Raji (cell line): Measurements from ENCODE around the gene MED9.

Experiments used
- POLR2A ChIP-seq: IDR thresholded peaks from 2 replicates; pipeline ENCODE4 v1.6.1; 2011; ENCODE audit warnings: low read depth, low read length, control low read depth; ENCODE audit not compliant: insufficient read depth

Gene MED9

DNA sequence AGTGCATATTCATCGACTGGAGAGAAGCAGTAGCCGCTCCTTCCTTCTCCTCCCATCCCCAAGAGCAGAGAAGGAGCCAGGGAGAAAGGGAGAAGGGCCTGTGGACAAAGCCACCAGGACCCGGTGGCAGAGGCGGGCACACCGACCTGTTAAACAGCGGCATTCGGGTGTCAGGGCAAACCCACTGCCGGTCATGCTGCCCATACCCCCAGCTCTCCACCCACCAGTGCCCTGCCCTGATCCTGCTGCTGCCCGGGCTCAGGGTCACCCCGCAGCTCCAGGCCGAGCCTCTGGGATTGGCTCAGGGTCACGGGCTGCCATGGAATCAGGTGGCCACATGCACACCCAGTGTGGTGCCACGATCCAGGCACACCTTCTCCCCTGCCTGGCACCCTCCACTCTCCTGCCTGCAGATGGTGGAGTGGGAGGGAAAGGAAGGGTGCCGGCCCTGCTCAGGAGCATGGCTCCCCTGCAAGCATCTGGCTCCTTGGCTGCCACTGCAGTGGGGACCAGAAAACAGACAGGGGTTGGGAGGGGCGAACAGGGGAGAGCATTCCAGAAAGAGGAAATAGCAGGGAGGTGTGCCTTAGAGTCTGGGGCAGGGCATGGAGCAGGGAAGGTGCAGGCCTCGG lies 37.7 kb downstream of the MED9 start:
- TF ChIP-seq POLR2A: no peak

DNA sequence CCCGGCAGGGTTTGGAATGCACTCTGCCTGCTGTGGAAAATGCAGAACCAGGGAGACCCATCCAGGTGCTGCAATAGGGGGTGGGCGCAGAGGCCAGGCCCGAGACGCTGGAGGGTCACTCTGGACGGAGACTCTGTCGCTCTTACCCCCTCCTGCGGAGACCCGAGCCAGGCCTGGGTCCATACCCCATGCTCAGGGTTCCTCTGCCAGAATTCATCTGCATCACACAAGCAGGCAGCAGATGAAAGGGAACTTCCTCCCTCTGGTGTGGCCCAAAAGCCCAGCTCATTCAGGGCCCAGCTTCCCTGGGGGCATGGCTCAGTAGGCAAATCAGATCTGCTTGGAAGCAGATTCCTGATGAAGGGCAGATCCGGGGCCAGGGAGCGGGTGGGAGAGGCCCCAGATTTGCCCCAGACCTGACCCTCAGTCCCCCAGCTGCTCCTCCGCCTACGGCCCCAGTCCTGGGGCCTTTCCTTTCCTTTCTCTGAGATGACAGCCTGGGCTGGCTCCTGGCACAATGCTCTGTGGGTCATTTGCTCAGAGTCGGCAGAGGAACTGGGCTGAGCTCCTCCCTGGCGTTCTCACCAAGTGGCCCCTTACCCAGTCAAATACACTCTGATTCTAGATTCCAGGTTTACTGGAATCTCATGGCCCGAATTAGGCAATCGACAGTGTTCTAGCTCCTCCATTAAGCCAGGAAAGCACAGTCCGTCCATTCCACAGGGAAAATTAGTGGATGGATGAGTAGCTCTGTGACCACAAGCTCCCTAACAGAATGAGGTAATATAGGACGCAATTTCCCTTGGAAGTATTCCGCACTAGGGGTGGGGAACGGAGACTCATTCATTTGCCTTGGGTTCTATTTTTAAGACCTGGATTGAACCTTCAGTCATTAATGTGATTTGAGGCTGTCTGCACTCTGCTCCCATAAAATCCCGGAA lies 38.5 kb downstream of the MED9 start:
- TF ChIP-seq POLR2A: no peak

DNA sequence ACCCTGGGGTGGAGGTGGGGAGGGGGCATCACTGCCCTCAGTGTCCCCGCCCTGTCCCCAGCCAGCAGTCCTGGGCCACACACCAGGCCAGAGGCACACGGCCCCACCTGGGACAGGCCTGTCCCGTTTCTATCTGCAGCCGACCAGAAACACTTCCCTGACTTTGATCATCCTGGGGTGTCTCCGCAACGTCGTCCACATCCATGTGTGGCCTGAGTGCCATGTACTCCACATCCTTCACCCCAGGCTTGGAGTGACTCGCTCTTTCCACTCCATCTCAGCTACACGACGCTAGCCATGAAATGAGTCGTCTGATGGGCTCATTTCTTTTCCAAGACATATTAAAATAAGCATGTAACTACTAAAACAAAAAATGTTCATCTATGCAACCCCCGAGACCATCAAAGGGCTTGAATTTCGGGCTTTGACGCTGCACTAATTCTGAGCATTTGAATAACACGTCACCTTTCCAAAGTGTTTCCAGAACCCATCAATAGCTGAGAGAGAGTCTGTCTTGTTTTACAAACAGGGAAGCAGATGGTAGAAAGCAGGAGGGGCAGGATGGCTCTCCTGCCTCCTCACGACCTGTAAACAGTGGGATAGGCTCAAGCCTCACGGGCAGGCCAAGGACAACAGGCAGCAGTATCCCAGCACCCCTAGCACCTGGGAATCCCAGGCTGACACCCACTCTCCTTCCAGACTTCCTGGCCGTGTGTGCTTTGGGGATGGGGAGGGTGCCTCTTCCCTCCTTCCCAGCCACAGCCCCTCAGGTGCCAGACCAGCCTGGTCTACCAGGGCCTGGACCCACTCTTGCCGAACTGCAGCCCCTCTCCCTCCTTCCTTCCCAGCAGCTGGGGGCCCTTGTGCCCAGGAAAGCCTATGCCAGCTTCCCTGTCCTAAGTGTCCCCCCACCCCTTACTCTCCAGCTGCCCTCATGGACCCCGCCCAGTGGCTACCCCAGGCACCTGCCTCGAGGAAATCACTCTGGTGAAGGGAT lies 39.4 kb downstream of the MED9 start:
- TF ChIP-seq POLR2A: no peak

DNA sequence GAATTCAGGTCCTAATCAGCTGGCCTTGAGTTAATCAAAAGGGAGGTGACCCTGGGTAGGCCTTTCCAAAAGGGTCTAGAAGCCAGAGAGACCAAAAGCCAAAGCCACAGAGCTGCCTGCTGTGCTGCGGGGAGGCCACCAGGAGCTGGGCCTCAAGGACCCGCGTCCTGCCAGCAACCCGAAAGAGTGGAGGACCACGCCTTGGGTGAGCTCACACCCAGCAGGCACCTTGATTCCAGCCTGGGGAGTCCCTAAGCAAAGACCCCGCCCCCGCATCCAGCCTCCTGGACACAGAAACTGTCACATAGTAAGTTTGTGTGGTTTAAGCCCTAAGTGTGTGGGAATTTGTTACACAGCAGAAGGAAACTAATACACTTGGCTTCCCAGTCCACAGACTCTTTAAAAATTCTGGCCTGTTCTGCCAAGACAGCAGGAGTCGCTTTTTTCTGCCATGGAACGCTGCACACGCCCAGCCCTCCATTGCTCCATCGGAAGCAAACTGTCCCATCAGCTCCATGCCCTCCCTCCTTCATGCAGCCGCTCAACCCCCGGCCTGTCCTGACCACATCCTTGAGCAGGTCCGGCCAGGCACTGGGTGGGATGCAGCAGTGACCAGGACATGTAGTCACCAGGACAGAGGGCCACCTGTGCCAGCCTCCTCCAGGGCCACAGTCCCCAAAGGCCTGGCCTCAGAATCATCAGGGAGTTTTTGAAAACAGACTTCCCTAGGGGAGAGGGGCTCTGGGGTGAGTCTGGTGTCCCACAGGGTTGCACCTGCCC lies 40.3 kb downstream of the MED9 start:
- no peak for TF ChIP-seq POLR2A

DNA sequence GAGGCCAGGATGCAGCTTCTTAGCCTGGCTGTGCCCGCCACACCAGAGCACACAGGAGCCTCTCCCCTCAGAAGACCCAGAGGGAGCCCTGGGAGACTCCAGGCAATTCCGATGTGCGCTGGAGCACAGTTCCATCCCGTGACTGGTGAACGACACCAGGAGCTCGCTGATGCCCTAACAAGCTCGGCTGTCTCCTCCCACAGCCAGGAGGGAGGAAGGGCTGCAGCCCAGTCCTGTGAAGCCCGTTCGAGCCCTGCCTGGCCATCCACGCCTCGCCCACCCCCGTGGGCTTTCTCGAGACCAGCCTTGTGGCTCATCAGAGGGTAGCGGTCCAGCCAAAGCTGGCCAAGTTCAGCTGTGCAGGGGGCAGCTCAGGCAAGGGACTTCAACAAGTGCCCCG lies 41.2 kb downstream of the MED9 start:
- TF ChIP-seq POLR2A: no peak

DNA sequence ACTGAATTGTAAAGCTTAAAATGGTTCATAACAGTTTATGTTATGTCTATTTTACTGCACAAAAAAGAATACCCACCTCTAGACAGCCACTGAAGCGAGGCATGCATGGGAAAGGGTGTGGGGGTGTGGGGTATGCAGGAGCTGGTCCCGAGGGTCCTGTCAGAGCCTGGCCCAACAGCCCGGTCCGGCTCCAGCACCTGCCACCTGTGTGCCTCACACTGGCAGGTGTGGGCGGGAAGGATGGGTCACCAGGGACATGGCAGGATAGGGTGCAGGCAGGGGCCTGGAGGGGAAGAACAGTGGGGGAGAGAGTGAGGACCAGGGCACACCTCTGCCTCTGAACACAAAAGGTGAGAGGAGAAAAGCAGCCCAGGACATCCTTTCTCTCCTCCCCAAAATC lies 42.2 kb downstream of the MED9 start:
- TF ChIP-seq POLR2A: no peak

DNA sequence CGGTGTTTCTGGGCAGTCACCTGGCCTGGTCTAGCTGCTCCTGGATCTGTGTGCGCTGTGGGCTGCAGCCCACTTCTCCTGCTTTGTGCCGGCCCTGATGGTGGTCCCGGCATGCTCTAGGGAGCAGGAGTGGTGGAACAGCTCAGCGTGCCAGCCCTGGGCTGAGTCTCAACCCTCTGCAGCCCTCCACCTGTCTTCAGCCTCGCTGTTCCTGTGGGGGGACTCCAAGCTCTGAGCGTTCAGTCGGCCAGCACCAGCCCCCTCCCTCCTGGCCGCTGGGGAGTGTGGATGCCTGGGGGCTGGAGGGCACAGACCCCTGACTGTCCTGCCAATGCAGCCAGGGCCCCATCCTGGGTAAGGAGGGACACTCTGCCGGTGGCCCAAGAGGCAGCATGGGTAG lies 43.1 kb downstream of the MED9 start:
- TF ChIP-seq POLR2A: no peak

DNA sequence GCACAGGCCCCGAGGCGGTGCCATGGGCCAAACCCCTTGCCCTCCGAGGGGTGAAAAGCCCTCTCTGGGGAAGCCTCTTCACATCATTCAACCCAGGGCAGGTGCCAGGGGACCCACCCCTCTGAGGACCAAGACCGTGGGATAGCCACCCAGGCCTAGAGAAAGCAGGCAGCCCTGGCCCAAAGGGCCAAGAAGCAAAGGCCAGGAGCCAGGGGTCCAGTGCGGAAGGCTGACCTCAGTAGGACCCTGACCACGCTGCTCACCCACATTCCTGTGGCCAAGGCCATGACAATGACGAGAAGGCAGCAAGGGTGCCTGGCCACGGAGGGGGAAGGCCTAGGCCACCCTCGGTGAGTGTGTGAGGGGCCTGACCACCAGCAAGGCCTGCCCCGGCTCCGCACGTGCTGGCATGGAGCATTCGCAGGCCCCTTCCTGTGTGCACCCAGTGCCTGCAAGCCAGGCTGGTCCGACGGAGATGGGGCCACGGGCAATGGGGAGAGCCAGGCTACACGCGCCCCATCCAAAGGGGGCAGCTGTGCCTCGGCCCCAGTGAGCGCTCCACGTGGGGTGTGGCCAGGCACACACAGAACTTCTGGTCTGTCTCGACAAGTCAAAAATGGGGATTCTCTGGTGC lies 43.9 kb downstream of the MED9 start:
- TF ChIP-seq POLR2A: no peak

DNA sequence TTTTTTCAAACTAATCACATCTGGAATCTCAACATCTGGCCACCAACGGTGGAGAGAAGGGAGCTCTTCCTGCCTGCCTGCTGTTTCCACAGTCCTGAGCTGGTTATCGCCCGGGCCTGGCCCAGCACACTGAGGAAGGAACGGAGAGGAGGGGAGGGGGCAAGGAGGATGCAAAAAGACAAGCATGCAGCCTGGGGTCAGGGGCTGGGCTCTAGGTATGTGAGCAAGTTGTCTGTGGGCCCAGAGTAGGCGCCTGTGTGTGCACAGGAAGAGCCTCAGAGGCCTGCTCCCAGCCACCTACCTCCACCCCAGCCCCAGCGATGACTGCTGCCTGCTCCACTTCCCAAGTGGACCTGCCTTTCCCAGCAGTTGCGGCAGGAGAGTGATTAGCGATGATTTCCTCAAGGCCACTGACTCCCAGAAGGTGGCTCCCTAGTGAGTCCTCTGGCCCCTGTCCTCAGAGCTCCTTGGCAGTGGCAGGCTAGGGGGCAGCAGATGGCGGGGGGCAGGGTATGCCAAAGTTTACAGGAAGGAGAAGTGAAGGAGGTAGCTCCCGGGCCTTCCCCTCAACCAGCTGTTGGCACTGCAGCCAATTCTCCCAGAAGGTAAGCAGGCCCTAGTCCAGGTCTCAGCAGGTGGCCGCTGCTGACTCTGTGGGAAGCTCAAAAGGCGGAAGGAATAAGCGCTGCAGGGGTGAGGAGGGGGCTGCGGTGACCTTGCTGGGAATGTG lies 46.4 kb downstream of the MED9 start:
- TF ChIP-seq POLR2A: no peak

DNA sequence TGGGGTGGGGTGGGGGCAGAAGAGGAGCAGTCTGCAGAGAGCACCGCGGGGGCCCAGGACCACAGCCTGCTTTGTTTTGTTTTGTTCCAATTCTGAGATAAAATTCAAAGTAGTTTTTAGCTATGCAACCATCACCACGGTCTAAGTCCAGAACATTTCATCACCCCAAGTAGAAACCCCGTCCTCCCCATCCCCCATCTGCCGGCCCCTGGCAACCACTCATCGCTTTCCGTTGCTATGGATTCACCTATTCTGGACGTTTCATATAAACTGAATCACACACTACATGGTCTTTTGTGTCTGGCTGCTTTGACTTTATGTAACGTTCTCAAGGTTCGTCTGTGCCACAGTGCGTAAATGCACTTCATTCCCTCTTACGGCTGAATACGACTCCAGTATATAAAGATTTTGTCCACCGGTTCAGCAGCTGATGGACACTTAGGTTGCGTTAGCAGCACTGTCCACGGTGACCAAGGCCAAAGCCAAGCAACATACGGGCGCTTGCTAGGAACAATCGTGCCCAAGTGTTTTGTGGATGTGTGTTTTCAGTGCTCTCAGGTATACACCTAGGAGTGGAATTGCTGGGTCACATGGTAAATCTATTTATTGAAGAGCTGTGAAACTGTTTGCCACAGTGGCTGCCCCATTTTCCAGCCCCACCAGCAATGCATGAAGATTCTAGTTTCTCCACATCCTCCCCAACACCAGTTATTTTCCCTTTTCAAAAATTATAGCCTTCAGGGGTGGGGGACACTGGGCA lies 47.1 kb downstream of the MED9 start:
- no peak for TF ChIP-seq POLR2A

DNA sequence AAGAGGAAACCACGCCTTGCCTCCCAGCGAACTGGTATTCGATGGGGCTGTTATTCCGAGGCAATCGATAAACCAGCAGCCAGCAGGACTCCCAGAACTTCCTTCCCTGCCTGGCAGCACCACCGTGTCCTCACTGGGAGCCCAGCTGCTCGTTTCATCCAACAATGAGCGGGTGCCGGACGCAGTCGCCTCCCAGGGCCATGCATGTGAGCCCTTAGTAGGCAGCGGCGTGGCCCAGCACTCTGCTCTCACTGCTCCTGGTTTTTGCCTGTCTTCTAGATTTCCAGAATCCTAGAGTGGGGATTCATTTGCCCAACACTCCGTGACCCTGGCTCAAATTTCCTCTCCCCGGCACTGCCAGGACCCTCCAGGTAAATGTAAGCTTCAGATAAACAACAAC lies 48.5 kb downstream of the MED9 start:
- TF ChIP-seq POLR2A: no peak

DNA sequence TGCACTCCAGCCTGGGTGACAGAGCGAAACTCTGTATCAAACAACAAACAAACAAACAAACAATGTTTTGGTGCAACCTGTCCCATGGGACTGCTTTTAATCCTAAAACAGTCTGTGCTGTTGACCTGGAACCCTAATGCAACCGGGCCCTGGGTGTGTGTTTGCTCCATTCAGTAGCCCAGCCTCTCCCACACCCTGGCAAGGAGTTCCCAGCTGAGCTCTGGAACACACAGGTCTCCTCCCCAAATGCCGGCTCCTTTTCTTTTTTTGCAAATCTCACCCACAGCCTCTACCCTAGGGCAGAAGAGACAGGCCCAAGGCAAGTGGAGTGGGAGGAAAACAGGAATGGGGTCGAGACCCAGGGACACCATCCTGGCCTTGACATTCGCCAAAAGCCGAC lies 49.2 kb downstream of the MED9 start:
- TF ChIP-seq POLR2A: no peak

DNA sequence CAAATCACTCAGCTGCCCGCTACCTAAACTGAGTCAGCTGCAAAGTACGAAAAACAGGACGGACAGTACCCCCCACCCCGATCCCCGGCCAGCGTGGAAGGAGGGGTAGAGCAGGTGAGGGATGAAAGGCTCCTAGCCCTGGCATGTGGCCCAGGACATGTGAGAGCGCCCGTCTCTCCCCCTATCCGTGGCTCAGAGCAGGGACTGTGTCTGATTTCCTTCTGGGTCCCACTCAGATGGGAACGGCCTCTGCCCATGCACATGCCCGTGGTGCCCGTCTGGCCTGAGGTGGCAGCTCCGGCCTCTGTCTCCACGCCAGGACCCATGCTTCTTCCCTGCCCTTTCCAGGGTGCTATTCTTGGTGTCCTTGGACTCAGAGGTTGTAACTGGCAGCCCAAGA lies 49.6 kb downstream of the MED9 start:
- no peak for TF ChIP-seq POLR2A
